HepG2 (cell line): ENCODE measurements around the gene PPM1K. TPM values are rescaled to one million over a fixed set of nuclear protein-coding genes. Genes with fewer than 3 reads are reported as not detected.
A peak's percentile ranks its signal among the peaks of the same experiment; 100 is the strongest.

ENCODE experiments used
- ARID2 ChIP-seq: sonication (generic); formaldehyde crosslinking; IDR thresholded peaks from 2 replicates; pipeline ENCODE4 v1.8.1; 2022; ENCODE audit warnings: mild to moderate bottlenecking, missing genetic modification reagents, borderline replicate concordance
- FOXO1 ChIP-seq: sonication (generic); formaldehyde crosslinking; IDR thresholded peaks from 2 replicates; pipeline ENCODE4 v1.4.0; 2020; ENCODE audit warnings: missing genetic modification reagents
- MEF2D ChIP-seq: sonication (generic); formaldehyde crosslinking; IDR thresholded peaks from 2 replicates; pipeline ENCODE4 v1.5.1; 2020; ENCODE audit warnings: mild to moderate bottlenecking, missing genetic modification reagents
- MXD1 ChIP-seq: sonication (generic); formaldehyde crosslinking; IDR thresholded peaks from 2 replicates; pipeline ENCODE4 v1.4.0; 2020; ENCODE audit warnings: mild to moderate bottlenecking, missing genetic modification reagents
- MXI1 ChIP-seq: IDR thresholded peaks from 3 replicates; pipeline ENCODE4 v1.6.1; 2012; ENCODE audit warnings: low read depth, low read length, inconsistent platforms, borderline replicate concordance
- NKX3-1 ChIP-seq: sonication (generic); formaldehyde crosslinking; IDR thresholded peaks from 2 replicates; pipeline ENCODE4 v1.5.0; 2020; ENCODE audit warnings: missing genetic modification reagents
- NR2F6 ChIP-seq, 2 experiments: IDR thresholded peaks; 2 replicates each; pipeline ENCODE4 v1.6.1; 2016; ENCODE audit warnings: antibody characterized with exemption in 1 of 2, mild to moderate bottlenecking in 1 of 2
- PHF20 ChIP-seq: sonication (generic); formaldehyde crosslinking; IDR thresholded peaks from 2 replicates; pipeline ENCODE4 v1.5.0; 2020; ENCODE audit warnings: mild to moderate bottlenecking, missing genetic modification reagents
- RBFOX2 ChIP-seq: fragments of 200-400 bp; formaldehyde crosslinking; IDR thresholded peaks from 2 replicates; pipeline ENCODE4 v1.6.1; 2017; ENCODE audit warnings: low read depth, mild to moderate bottlenecking, low read length
- SRY ChIP-seq: sonication (generic); formaldehyde crosslinking; IDR thresholded peaks from 2 replicates; pipeline ENCODE4 v1.8.0; 2022; ENCODE audit warnings: mild to moderate bottlenecking, missing genetic modification reagents
- SYNCRIP ChIP-seq: fragments of 200-400 bp; formaldehyde crosslinking; IDR thresholded peaks from 2 replicates; pipeline ENCODE4 v1.6.1; 2018; ENCODE audit warnings: mild to moderate bottlenecking, low read depth, low read length; ENCODE audit not compliant: insufficient read depth
- TBX2 ChIP-seq: sonication (generic); formaldehyde crosslinking; IDR thresholded peaks from 2 replicates; pipeline ENCODE4 v1.5.0; 2020; ENCODE audit warnings: missing genetic modification reagents, mild to moderate bottlenecking, borderline replicate concordance
- TCF12 ChIP-seq, 2 experiments: fragments of 450-650 bp in 1 of 2; sonication (generic) in 1 of 2; formaldehyde crosslinking in 1 of 2; IDR thresholded peaks; 2 replicates each; pipeline versions ENCODE4 v1.6.1 to v1.8.0; 2017 to 2022; ENCODE audit warnings: antibody characterized with exemption in 1 of 2, mild to moderate bottlenecking in 1 of 2, missing genetic modification reagents in 1 of 2, moderate library complexity in 1 of 2
- ZBTB42 ChIP-seq: sonication (generic); formaldehyde crosslinking; IDR thresholded peaks from 2 replicates; pipeline ENCODE4 v1.5.0; 2020; ENCODE audit warnings: mild to moderate bottlenecking, missing genetic modification reagents
- ZBTB7A ChIP-seq: sonication (generic); formaldehyde crosslinking; IDR thresholded peaks from 2 replicates; pipeline ENCODE4 v1.8.0; 2022; ENCODE audit warnings: mild to moderate bottlenecking, missing genetic modification reagents
- ZNF224 ChIP-seq: sonication (generic); formaldehyde crosslinking; IDR thresholded peaks from 2 replicates; pipeline ENCODE4 v1.5.0; 2020; ENCODE audit warnings: mild to moderate bottlenecking, missing genetic modification reagents
- ZNF253 ChIP-seq: sonication (generic); formaldehyde crosslinking; IDR thresholded peaks from 2 replicates; pipeline ENCODE4 v1.8.0; 2022; ENCODE audit warnings: mild to moderate bottlenecking, missing genetic modification reagents, borderline replicate concordance
- ZNF451 ChIP-seq: sonication (generic); formaldehyde crosslinking; IDR thresholded peaks from 2 replicates; pipeline ENCODE4 v1.5.0; 2020; ENCODE audit warnings: mild to moderate bottlenecking, missing genetic modification reagents
- ZNF460 ChIP-seq: sonication (generic); formaldehyde crosslinking; IDR thresholded peaks from 2 replicates; pipeline ENCODE4 v1.5.1; 2020; ENCODE audit warnings: missing genetic modification reagents, mild to moderate bottlenecking, borderline replicate concordance
- ZNF576 ChIP-seq: sonication (generic); formaldehyde crosslinking; IDR thresholded peaks from 2 replicates; pipeline ENCODE4 v1.4.0; 2020; ENCODE audit warnings: mild to moderate bottlenecking, missing genetic modification reagents
- ZNF687 ChIP-seq: sonication (generic); formaldehyde crosslinking; IDR thresholded peaks from 2 replicates; pipeline ENCODE4 v1.5.1; 2020; ENCODE audit warnings: mild to moderate bottlenecking, missing genetic modification reagents, moderate library complexity
- ZNF724P ChIP-seq: sonication (generic); formaldehyde crosslinking; IDR thresholded peaks from 2 replicates; pipeline ENCODE4 v1.8.0; 2022; ENCODE audit warnings: missing genetic modification reagents, borderline replicate concordance
- ZNF776 ChIP-seq: sonication (generic); formaldehyde crosslinking; IDR thresholded peaks from 2 replicates; pipeline ENCODE4 v1.4.0; 2020; ENCODE audit warnings: mild to moderate bottlenecking, missing genetic modification reagents
- ZSCAN20 ChIP-seq: sonication (generic); formaldehyde crosslinking; IDR thresholded peaks from 2 replicates; pipeline ENCODE4 v1.4.0; 2020; ENCODE audit warnings: missing genetic modification reagents, mild to moderate bottlenecking, borderline replicate concordance
- polyA plus RNA-seq, 8 experiments: library from polyadenylated mRNA; depleted of rRNA in 3 of 8; stranded (reverse) in 7 of 8; unstranded in 1 of 8; fragments of >200 nt; fragmentation: Illumina TruSeq in 4 of 8; extraction: Trizol in 4 of 8; gene quantifications; 2 replicates each; pipeline versions ENCODE4 v1.2.1 to v1.2.3, GENCODE V29; 2011 to 2016; ENCODE audit warnings: low read depth in 4 of 8, missing spikeins in 1 of 8, mixed read lengths in 1 of 8; ENCODE audit not compliant: insufficient read depth in 1 of 8
- total RNA-seq, 5 experiments: library from RNA; depleted of rRNA; stranded (reverse); fragments of >200 nt; fragmentation: Illumina TruSeq; extraction: Trizol; gene quantifications; 2 replicates each; pipeline ENCODE4 v1.2.3, GENCODE V29; 2016; ENCODE audit warnings: low read depth in 1 of 5

Gene PPM1K
- total and polyA plus RNA-seq, 2 of the 13 experiments (the other 11 are each of a cell fraction or from before 2014, with no cell fraction given): 11.9 to 17.8 TPM

DNA sequence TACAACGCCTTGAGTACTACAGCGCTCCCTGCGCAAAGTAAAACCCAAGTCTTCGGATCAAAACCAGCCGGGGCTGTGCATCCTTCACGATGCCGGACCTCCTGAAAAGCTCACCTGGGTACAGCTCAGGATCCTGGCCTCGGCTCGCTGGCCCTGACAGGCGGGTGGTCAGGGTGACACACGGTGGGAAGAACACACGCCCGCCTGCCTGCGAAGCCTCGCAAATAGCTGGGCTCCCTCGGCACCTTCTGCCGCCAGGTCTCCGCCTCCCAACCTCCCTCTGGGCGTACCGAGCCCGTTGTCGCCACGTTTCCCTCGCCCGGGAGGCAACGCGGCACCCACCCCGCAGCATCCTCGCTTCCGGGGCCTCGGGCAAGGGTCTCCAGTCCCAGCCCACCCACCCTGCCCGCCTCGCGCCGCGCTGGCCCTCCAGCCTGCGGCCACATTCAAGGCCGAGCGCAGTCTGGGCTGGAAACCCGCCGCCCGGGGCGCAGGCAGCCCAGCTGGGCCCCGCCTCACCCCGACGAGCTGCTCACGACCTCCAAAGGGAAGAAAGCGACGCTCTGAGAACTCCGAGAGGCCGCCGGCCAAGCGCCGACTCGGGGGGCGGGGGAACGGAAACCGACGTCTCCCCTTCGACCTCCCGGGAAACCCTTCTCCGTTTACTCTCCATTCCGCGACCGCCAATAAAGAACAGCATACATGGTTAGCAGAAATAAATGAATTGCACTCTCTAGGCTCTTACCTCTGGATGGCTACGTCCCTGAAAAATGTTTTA, 511 bp downstream of the PPM1K start (continued):
- TF ChIP-seq NR2F6 (IDR thresholded peaks at IDR 0.05) (no peak), NR2F6 (CRISPR knock-in tag; IDR thresholded peaks at IDR 0.05) (no peak), ZNF451 (CRISPR knock-in tag) (0 out of 2 replicates have a peak, but pooled peaks have one; percentile 18), NKX3-1 (CRISPR knock-in tag) (0 out of 2 replicates have a peak, but pooled peaks have one; percentile 25), ZBTB42 (CRISPR knock-in tag) (peak; percentile 38; the same call in 1 of the 2 replicates), FOXO1 (CRISPR knock-in tag) (no peak), ZNF253 (CRISPR knock-in tag) (0 out of 2 replicates have a peak, but pooled peaks have one; percentile 65), MXD1 (peak; percentile 57; the same call in 1 of the 2 replicates), SYNCRIP (no peak), TBX2 (peak; percentile 57; the same call in 1 of the 2 replicates), MEF2D (CRISPR knock-in tag) (no peak), ZBTB7A (CRISPR knock-in tag) (peak; percentile 47), ARID2 (CRISPR knock-in tag) (0 out of 2 replicates have a peak, but pooled peaks have one; percentile 14), ZNF460 (peak; percentile 78), ZNF687 (CRISPR knock-in tag) (peak; percentile 87), ZNF576 (CRISPR knock-in tag) (no peak; the same call in 1 of the 2 replicates), ZSCAN20 (CRISPR knock-in tag) (no peak; the same call in 1 of the 2 replicates), ZNF776 (CRISPR knock-in tag) (0 out of 2 replicates have a peak, but pooled peaks have one; percentile 59), ZNF724P (CRISPR knock-in tag) (0 out of 2 replicates have a peak, but pooled peaks have one; percentile 28), RBFOX2 (peak; percentile 53; the same call in 1 of the 2 replicates), PHF20 (CRISPR knock-in tag) (peak; percentile 6; the same call in 1 of the 2 replicates), TCF12 (IDR thresholded peaks at IDR 0.05) (no peak), TCF12 (CRISPR knock-in tag; IDR thresholded peaks at IDR 0.05) (0 out of 2 replicates have a peak, but pooled peaks have one; percentile 17), MXI1 (peak; percentile 10; the same call in 1 of the 3 replicates), SRY (CRISPR knock-in tag) (peak; percentile 54; the same call in 1 of the 2 replicates), ZNF224 (CRISPR knock-in tag) (no peak)
